Peyer's patch (tissue), 4 donors: ENCODE data around the gene PLIN4. TPM values are rescaled to one million over a fixed set of nuclear protein-coding genes. Genes with fewer than 3 reads are reported as not detected.
"Not testable (repeated sequence)": the region's sequence is repeated elsewhere in the genome, so short reads cannot be mapped to it uniquely, and the experiment has no call there.

Experiments
- DNase-seq, 3 donors: peaks; one replicate each; pipeline ENCODE4 v3.0.0-alpha.2; 2017 to 2019
- H3K27ac ChIP-seq, 4 donors: fragments of 200-600 bp; sonication (generic); one replicate each; pipeline ENCODE4 v1.5.1; 2016 to 2019
- H3K27me3 ChIP-seq, 2 donors: fragments of 200-600 bp; sonication (generic); one replicate each; pipeline ENCODE4 v1.5.1; 2019
- H3K36me3 ChIP-seq, 3 donors: fragments of 200-600 bp; sonication (generic); one replicate each; pipeline ENCODE4 v1.5.1; 2016 to 2019
- H3K4me1 ChIP-seq, 4 donors: fragments of 200-600 bp; sonication (generic); one replicate each; pipeline ENCODE4 v1.5.1; 2016 to 2019
- H3K4me3 ChIP-seq, 4 donors: fragments of 200-600 bp; sonication (generic); 1 replicate in 3 of 4; 2 replicates in 1 of 4; pipeline ENCODE4 v1.5.1; 2016 to 2019; ENCODE audit warnings: mild to moderate bottlenecking in 1 of 4
- H3K9me3 ChIP-seq, 4 donors: fragments of 200-600 bp; sonication (generic); one replicate each; pipeline ENCODE4 v1.5.1; 2016 to 2019; ENCODE audit warnings: mild to moderate bottlenecking in 1 of 4
- POLR2A ChIP-seq, 2 donors: fragments of 450-650 bp; IDR thresholded peaks; one replicate each; pipeline ENCODE4 v1.5.1; 2017; ENCODE audit warnings: antibody characterized with exemption in 2 of 2, mild to moderate bottlenecking in 2 of 2, moderate library complexity in 2 of 2
- total RNA-seq, 4 donors: library from RNA; depleted of rRNA; stranded (reverse); fragments of >200 nt; gene quantifications; one replicate each; pipeline ENCODE4 v1.1.0, GENCODE V29; 2016
- TF ChIP-seq, protein P1 (sequence below), 6 experiments: fragments of 450-650 bp in 4 of 6; fragments of 200-600 bp in 2 of 6; sonication (generic) in 1 of 6; IDR thresholded peaks; one replicate each; pipeline ENCODE4 v1.5.1; 2017 to 2019; ENCODE audit warnings: antibody characterized with exemption in 6 of 6, mild to moderate bottlenecking in 3 of 6, moderate library complexity in 1 of 6

Gene PLIN4, protein sequence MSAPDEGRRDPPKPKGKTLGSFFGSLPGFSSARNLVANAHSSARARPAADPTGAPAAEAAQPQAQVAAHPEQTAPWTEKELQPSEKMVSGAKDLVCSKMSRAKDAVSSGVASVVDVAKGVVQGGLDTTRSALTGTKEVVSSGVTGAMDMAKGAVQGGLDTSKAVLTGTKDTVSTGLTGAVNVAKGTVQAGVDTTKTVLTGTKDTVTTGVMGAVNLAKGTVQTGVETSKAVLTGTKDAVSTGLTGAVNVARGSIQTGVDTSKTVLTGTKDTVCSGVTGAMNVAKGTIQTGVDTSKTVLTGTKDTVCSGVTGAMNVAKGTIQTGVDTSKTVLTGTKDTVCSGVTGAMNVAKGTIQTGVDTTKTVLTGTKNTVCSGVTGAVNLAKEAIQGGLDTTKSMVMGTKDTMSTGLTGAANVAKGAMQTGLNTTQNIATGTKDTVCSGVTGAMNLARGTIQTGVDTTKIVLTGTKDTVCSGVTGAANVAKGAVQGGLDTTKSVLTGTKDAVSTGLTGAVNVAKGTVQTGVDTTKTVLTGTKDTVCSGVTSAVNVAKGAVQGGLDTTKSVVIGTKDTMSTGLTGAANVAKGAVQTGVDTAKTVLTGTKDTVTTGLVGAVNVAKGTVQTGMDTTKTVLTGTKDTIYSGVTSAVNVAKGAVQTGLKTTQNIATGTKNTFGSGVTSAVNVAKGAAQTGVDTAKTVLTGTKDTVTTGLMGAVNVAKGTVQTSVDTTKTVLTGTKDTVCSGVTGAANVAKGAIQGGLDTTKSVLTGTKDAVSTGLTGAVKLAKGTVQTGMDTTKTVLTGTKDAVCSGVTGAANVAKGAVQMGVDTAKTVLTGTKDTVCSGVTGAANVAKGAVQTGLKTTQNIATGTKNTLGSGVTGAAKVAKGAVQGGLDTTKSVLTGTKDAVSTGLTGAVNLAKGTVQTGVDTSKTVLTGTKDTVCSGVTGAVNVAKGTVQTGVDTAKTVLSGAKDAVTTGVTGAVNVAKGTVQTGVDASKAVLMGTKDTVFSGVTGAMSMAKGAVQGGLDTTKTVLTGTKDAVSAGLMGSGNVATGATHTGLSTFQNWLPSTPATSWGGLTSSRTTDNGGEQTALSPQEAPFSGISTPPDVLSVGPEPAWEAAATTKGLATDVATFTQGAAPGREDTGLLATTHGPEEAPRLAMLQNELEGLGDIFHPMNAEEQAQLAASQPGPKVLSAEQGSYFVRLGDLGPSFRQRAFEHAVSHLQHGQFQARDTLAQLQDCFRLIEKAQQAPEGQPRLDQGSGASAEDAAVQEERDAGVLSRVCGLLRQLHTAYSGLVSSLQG (N-terminal part only)
- 1 to 10 TPM in 3 of 4 donors, under 1 TPM in 1; 0.83 to 5.1 (median 2.3) TPM for total RNA-seq

DNA sequence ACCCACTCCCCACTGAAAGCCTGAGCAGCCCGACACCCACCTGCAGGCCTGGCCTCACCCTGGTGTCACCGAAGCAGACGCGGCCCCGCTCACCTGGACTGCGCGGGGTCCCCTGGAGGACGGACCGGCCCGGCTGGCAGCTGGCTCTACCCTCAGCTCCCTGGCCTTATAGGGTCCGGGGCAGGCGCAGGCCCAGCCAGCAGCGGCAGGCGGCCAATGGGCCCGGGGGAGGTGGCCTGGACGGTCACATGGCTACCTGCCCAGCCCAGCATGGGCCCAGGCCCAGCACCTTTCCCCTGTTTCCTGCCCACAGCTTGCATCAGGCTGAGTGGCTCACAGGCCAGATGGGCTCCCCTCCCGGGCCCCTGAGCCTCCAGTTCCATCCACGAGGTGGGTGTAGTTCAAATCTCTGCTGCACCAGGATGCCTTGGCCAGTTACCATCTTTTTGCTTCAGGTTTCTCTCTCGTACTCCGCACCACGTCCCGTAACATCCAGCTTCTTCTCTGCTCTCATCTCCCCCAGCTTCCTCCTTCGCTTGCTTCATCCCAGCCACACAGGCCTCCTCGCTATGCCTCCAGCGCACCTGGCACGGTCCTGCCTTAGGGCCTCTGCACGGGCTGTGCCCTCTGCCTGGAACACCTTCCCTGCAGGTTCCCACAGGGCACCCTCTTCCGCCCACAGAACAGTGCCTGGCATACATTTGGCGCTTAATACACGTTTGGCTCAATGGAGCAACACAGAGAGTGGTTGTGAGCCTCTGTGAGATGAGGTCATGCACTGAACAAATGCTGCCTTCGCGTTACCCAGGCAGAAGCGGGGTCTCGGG lies at the start of gene PLIN4:
Gene PLIN4 (minus strand): TSS at position 142 of the 827 bp plus-strand sequence. CDS start 214 bp downstream, outside the sequence.
- no peaks in the 10 kb centered on the region for H3K36me3 ChIP-seq
- TF ChIP-seq, protein P1, sequence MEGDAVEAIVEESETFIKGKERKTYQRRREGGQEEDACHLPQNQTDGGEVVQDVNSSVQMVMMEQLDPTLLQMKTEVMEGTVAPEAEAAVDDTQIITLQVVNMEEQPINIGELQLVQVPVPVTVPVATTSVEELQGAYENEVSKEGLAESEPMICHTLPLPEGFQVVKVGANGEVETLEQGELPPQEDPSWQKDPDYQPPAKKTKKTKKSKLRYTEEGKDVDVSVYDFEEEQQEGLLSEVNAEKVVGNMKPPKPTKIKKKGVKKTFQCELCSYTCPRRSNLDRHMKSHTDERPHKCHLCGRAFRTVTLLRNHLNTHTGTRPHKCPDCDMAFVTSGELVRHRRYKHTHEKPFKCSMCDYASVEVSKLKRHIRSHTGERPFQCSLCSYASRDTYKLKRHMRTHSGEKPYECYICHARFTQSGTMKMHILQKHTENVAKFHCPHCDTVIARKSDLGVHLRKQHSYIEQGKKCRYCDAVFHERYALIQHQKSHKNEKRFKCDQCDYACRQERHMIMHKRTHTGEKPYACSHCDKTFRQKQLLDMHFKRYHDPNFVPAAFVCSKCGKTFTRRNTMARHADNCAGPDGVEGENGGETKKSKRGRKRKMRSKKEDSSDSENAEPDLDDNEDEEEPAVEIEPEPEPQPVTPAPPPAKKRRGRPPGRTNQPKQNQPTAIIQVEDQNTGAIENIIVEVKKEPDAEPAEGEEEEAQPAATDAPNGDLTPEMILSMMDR (IDR thresholded peaks at IDR 0.05) = no peak
- no peak for TF ChIP-seq POLR2A (IDR thresholded peaks at IDR 0.05)
- peaks cover 0 to 7% (median 0%) of the 10 kb centered on the region in 4 donors for H3K4me1 ChIP-seq
- DNase-seq = no peak
- no peaks in the 10 kb centered on the region for H3K9me3 ChIP-seq
- H3K27me3 ChIP-seq = no peaks in the 10 kb centered on the region
- H3K4me3 ChIP-seq = peak within 1 kb of the TSS in 2 of 4 donors; percentile 11 to 39
- peak within 1 kb of the TSS in 2 of 4 donors; percentile 25 to 82 for H3K27ac ChIP-seq

DNA sequence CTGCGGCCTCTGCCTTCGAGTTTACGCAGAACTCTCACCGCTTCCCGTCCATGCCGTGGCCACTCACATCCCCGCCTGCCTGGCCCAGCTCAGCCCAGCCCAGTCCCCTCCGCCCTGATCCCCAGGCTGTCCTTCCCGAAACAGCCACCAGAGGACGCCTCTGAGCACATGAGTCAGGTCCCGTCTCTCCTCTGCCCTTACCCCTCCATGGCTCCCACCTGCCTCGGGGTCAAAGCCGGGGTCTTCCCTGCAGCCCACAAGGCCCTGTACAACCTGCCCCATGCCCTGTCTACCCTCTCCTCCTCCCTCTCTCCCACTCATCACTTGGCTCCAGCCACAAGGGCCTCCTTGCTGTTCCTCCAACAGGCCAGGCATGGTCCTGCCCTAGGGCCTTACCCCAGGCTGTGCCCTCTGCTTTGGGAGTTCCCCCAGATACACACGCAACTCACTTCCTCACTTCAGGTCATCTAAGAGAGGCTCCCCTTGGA lies 49.3 kb upstream of the PLIN4 start:
- Histone ChIP-seq H3K27me3 (no peaks in the 10 kb centered on the region), H3K27ac (peak overlapping the region in 1 of 4 donors; percentile 57), H3K36me3 (no peaks in the 10 kb centered on the region), H3K9me3 (no peaks in the 10 kb centered on the region), H3K4me3 (no peak overlapping the region), H3K4me1 (no peaks in the 10 kb centered on the region)
- DNase-seq = peak; percentile 38 to 77 (median 72)
- no peak for TF ChIP-seq POLR2A (IDR thresholded peaks at IDR 0.05)
- TF ChIP-seq, protein P1 (IDR thresholded peaks at IDR 0.05) = peak in 5 of 6 experiments; percentile 51 to 78 (median 68)

DNA sequence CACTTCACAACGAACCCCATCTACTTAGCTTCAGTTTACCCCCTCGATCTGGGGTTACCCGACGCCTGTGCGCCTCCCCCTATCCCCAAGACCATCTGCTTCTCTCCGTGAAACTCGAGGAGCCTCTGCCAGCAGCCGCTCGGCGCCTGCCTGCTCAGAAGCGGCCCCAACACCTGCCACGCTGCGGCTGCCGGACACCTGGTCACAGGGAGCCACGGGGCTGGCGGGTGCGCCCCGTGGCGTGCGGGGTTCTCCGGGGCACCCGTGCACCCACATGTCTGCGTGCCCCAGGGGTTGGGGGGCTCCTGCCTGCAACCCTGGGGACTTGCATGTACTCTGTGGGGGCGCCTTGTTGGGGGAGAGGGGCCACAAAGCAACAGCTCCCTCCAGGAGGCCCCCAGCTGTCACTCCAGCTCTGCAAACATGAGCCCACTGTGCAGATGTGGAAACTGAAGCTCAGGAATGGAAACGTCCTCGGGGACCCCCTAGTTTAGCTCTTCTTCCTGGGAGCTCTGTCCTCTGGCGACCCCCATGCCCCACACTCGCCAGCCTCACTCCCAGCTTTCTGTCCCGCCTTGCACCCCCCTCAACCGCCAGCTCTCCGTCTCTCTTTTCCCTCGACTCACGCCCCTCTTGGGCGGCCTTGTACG lies 48.2 kb upstream of the PLIN4 start:
- TF ChIP-seq POLR2A (IDR thresholded peaks at IDR 0.05) = no peak
- TF ChIP-seq, protein P1 (IDR thresholded peaks at IDR 0.05) = no peak
- H3K4me1 ChIP-seq = no peaks in the 10 kb centered on the region
- H3K9me3 ChIP-seq = no peaks in the 10 kb centered on the region
- DNase-seq = no peak
- H3K4me3 ChIP-seq = no peak overlapping the region
- no peaks in the 10 kb centered on the region for H3K27me3 ChIP-seq
- H3K27ac ChIP-seq = peak overlapping the region in 1 of 4 donors; percentile 57
- H3K36me3 ChIP-seq = no peaks in the 10 kb centered on the region

DNA sequence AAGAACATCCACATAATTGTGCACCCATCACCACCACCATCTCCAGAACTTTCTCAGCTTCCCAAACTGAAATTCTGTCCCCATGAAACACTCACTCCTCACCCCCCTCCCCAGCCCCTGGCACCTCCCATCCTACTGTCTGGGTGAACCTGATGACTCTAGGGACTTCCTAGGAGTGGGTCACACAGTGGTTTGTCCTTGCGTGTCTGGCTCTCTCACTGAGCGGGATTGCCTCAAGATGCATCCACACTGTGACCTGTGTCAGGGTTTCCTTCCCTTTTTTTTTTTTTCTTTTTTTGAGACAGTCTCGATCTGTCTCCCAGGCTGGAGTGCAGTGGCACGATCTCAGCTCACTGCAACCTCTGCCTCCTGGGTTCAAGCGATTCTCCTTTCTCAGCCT lies 45.3 kb upstream of the PLIN4 start:
- not testable (repeated sequence) for DNase-seq, H3K9me3 ChIP-seq, H3K4me3 ChIP-seq, H3K27me3 ChIP-seq, H3K4me1 ChIP-seq, H3K27ac ChIP-seq, H3K36me3 ChIP-seq

DNA sequence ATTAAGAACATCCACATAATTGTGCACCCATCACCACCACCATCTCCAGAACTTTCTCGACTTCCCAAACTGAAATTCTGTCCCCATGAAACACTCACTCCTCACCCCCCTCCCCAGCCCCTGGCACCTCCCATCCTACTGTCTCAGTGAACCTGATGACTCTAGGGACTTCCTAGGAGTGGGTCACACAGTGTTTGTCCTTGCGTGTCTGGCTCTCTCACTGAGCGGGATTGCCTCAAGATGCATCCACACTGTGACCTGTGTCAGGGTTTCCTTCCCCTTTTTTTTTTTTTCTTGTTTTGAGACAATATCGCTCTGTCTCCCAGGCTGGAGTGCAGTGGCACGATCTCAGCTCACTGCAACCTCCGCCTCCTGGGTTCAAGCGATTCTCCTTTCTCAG lies 43.8 kb upstream of the PLIN4 start:
- H3K36me3 ChIP-seq, H3K4me3 ChIP-seq, H3K9me3 ChIP-seq, H3K27ac ChIP-seq, H3K27me3 ChIP-seq, DNase-seq, H3K4me1 ChIP-seq: not testable (repeated sequence)
